HFF-Myc (cell line): Measurements from ENCODE around the gene FMN2.

Source experiments
- DNase-seq: peaks from one replicate; pipeline ENCODE4 v3.0.0-alpha.2; 2011; ENCODE audit warnings: low read depth; ENCODE audit errors: extremely low read depth
- H3K4me3 ChIP-seq: replicated peaks from 2 replicates; pipeline ENCODE4 v1.5.1; 2011; ENCODE audit warnings: low read depth, mild to moderate bottlenecking, control low read depth, low read length
- CTCF ChIP-seq: IDR thresholded peaks from 2 replicates; pipeline ENCODE4 v1.5.1; 2012; ENCODE audit warnings: mild to moderate bottlenecking, low read depth, low read length, control low read depth; ENCODE audit errors: missing control alignments

FMN2 gene

GRCh38 chr1:240474133-240474614 is 382.5 kb downstream of the FMN2 start:
- TF ChIP-seq CTCF: no peak
- H3K4me3 ChIP-seq: no peak overlapping the region
- no peak for DNase-seq

- no peak overlapping the region for H3K4me3 ChIP-seq
- DNase-seq: no peak
- no peak for TF ChIP-seq CTCF
Observed at GRCh38 chr1:240475832-240476231, 384.1 kb downstream of the FMN2 start.

- no peak for TF ChIP-seq CTCF
- no peak for DNase-seq
- no peak overlapping the region for H3K4me3 ChIP-seq
Observed at GRCh38 chr1:240478536-240478935, 386.9 kb downstream of the FMN2 start.

GRCh38 chr1:240484804-240485443 is 393.2 kb downstream of the FMN2 start:
- DNase-seq: no peak
- no peak overlapping the region for H3K4me3 ChIP-seq
- no peak for TF ChIP-seq CTCF

- DNase-seq: no peak
- TF ChIP-seq CTCF: no peak
- H3K4me3 ChIP-seq: no peak overlapping the region
Observed at GRCh38 chr1:240486611-240487010, 394.9 kb downstream of the FMN2 start.

GRCh38 chr1:240487493-240487892 is 395.8 kb downstream of the FMN2 start:
- no peak for DNase-seq
- no peak overlapping the region for H3K4me3 ChIP-seq
- no peak for TF ChIP-seq CTCF

GRCh38 chr1:240491156-240491555 is 399.5 kb downstream of the FMN2 start:
- DNase-seq: no peak
- no peak for TF ChIP-seq CTCF
- no peak overlapping the region for H3K4me3 ChIP-seq
